ENCODE data around the gene ROR2. TPM values are rescaled to one million over a fixed set of nuclear protein-coding genes. Genes with fewer than 3 reads are reported as not detected.

ROR2 gene
- total RNA-seq (not detected), total RNA-seq (0 to 3.6 (median 0.11) reads per million in 172 experiments)
- polyA plus RNA-seq (2013, experiment 1 of 2), result 0.10 TPM
- polyA plus RNA-seq (2013, experiment 2 of 2), result 0.29 TPM

DNA sequence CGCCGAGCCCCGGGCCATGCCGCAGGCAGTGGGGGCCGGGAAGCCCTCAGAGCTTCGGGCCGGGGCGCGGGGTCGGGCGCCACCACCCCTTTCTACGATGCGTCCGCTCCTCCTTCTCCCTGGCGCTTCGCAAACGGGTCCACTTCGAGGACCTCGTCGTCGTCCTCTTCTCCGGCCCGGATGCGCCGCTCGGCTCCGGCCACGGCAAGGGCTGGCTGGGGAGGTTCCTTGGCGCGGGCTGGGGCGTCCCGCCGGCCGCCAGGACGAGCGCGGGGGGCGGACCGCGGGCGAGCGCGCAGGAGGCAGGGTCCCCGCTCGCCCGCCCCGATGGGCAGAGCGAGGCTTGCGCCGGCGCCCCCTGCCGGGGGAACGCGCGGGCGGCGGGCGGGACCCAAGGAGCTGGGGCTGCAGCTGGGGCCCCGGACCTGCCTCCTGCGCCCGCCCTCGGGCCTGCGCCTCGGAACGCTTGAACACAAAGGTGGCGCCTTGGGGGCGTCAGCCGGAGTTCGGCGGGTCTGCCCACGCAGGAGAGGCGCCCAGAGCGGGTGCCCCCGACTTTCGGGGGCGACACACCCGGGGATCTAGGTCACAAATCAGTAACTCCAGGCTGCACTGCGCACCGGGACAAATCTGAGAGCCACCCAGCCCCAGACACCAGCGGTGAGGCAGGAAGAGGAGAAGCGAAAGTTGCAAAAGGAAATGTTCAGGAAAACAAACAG is at the start of gene ROR2:
Gene ROR2 (minus strand): TSS at position 283 of the 719 bp plus-strand sequence.
- peaks cover 41 to 77% of the 10 kb centered on the region in 2 experiments for H3K27me3 ChIP-seq (ENCODE audit: control insufficient read depth in 1 of 2, insufficient read depth in 2 of 2, low read length in 2 of 2)
- ChIA-PET CTCF (no interaction called here), POLR2A (no interaction called here)
- H3K4me3 ChIP-seq (ENCODE audit: low read length), result peak within 1 kb of the TSS; percentile 48
- Mint-ChIP-seq H3K27me3 (peaks cover 80% of the 10 kb centered on the region), H3K4me1 (ENCODE audit: low read depth) (no peaks in the 10 kb centered on the region), H3K4me3 (no peak within 1 kb of the TSS), H3K27ac (no peak within 1 kb of the TSS), H3K9me3 (no peaks in the 10 kb centered on the region), H3K36me3 (ENCODE audit: low read depth) (no peaks in the 10 kb centered on the region)
- ATAC-seq (ENCODE audit: poor library complexity) (peak; percentile 51), DNase-seq (peak in 8 of 14 experiments; percentile 5 to 63 (median 30))
- H3K9me3 ChIP-seq (ENCODE audit: control insufficient read depth in 1 of 2, insufficient read depth in 1 of 2, low read length in 2 of 2), result peaks cover 7 to 14% of the 10 kb centered on the region in 2 experiments
- intact Hi-C loops (cut with DNase I, micrococcal nuclease), result loop anchor here in 1 of 2 experiments (10.0 kb wide), 1 partner anchor 175 kb away; no protein-coding TSS in a partner anchor
- peaks cover 14% of the 10 kb centered on the region for H3K4me1 ChIP-seq (ENCODE audit: insufficient read depth, low read length)
- no peak within 1 kb of the TSS for H3K27ac ChIP-seq (ENCODE audit: low read depth in 1 of 2, low read length in 2 of 2)
- no peaks in the 10 kb centered on the region for H3K36me3 ChIP-seq (ENCODE audit: insufficient read depth, low read length)
- TF ChIP-seq, protein P1, sequence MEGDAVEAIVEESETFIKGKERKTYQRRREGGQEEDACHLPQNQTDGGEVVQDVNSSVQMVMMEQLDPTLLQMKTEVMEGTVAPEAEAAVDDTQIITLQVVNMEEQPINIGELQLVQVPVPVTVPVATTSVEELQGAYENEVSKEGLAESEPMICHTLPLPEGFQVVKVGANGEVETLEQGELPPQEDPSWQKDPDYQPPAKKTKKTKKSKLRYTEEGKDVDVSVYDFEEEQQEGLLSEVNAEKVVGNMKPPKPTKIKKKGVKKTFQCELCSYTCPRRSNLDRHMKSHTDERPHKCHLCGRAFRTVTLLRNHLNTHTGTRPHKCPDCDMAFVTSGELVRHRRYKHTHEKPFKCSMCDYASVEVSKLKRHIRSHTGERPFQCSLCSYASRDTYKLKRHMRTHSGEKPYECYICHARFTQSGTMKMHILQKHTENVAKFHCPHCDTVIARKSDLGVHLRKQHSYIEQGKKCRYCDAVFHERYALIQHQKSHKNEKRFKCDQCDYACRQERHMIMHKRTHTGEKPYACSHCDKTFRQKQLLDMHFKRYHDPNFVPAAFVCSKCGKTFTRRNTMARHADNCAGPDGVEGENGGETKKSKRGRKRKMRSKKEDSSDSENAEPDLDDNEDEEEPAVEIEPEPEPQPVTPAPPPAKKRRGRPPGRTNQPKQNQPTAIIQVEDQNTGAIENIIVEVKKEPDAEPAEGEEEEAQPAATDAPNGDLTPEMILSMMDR (IDR thresholded peaks at IDR 0.05), result no peak

DNA sequence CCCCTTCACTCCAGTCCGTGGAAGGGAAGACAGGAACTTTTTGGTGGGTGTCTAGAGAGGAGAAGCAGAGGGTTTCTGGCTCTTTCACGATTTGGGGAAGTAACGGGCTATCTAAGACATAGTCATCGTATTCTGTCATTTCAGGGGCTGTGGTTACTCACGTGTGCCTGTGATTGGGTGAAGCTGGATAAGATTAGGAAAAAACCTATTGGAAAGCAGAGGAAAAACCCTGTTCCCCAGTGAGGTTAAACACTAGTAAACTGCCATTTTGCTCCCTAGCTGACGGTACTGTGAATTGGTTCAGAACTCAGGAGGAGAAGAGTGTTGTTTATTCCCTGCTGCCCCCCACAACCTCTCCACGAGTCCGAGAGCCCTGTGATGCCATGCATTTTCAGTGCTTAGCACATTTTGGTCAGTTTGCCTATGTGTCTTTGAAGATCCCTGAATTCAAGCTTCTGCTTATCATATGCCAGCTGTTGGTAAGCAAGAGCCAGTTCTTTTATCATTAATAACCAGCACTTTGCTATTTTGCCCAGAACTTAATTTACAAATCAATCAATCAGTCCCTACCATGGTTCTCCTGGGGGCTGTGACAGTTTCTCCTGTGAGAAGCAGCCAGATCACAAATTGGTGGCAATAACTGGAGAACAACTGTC is 45.1 kb upstream of the ROR2 start:
- H3K27me3 ChIP-seq (ENCODE audit: control insufficient read depth in 1 of 2, insufficient read depth in 2 of 2, low read length in 2 of 2), result peaks cover 5 to 8% of the 10 kb centered on the region in 2 experiments
- intact Hi-C loops (cut with DNase I, micrococcal nuclease), result no loop called here
- CTCF ChIA-PET, result no interaction called here

DNA sequence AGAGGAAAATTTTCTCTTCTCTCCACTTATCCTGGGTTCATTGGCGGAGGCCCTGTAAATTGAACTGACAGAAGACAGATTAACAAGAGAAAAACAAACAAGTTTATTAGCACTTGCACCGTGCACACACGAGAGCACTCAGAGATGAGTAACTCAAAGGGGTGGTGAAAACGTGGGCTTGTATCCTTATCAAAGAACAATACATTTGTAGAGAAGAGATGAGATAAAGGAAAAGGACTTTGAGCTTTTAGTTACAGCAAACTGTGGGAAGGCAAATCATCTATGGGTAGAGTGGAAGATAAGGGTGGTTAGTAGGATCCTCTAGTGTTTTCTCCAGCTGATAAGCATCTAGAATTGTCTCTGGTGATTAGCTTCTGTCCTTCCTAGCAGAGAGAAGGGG is 44.4 kb upstream of the ROR2 start:
- H3K9me3 ChIP-seq (ENCODE audit: control insufficient read depth in 1 of 2, insufficient read depth in 1 of 2, low read length in 2 of 2), result no peaks in the 10 kb centered on the region
- no peak overlapping the region for H3K4me3 ChIP-seq (ENCODE audit: low read length)
- Mint-ChIP-seq H3K27ac (no peak overlapping the region), H3K36me3 (ENCODE audit: low read depth) (no peaks in the 10 kb centered on the region), H3K27me3 (peaks cover 27% of the 10 kb centered on the region), H3K4me1 (ENCODE audit: low read depth) (no peaks in the 10 kb centered on the region), H3K9me3 (no peaks in the 10 kb centered on the region), H3K4me3 (no peak overlapping the region)
- no peaks in the 10 kb centered on the region for H3K36me3 ChIP-seq (ENCODE audit: insufficient read depth, low read length)
- POLR2A ChIA-PET, result no interaction called here
- DNase-seq, result no peak
- ATAC-seq (ENCODE audit: poor library complexity), result no peak
- peaks cover 5 to 8% of the 10 kb centered on the region in 2 experiments for H3K27me3 ChIP-seq (ENCODE audit: control insufficient read depth in 1 of 2, insufficient read depth in 2 of 2, low read length in 2 of 2)
- no peak overlapping the region for H3K27ac ChIP-seq (ENCODE audit: low read depth in 1 of 2, low read length in 2 of 2)
- CTCF ChIA-PET, result no interaction called here
- TF ChIP-seq, protein P1 (IDR thresholded peaks at IDR 0.05), result no peak
- no peaks in the 10 kb centered on the region for H3K4me1 ChIP-seq (ENCODE audit: insufficient read depth, low read length)
- intact Hi-C loops (cut with DNase I, micrococcal nuclease), result no loop called here

More for the DNA sequence above, 45.1 kb upstream of the ROR2 start:
- no peak overlapping the region for H3K27ac ChIP-seq (ENCODE audit: low read depth in 1 of 2, low read length in 2 of 2)
- Mint-ChIP-seq H3K36me3 (ENCODE audit: low read depth) (no peaks in the 10 kb centered on the region), H3K27ac (no peak overlapping the region), H3K4me1 (ENCODE audit: low read depth) (no peaks in the 10 kb centered on the region), H3K4me3 (no peak overlapping the region), H3K27me3 (peaks cover 28% of the 10 kb centered on the region), H3K9me3 (no peaks in the 10 kb centered on the region)
- DNase-seq (no peak), ATAC-seq (ENCODE audit: poor library complexity) (no peak)
- H3K4me3 ChIP-seq (ENCODE audit: low read length), result no peak overlapping the region
- no peaks in the 10 kb centered on the region for H3K4me1 ChIP-seq (ENCODE audit: insufficient read depth, low read length)
- H3K36me3 ChIP-seq (ENCODE audit: insufficient read depth, low read length), result no peaks in the 10 kb centered on the region
- TF ChIP-seq, protein P1 (IDR thresholded peaks at IDR 0.05), result no peak
- POLR2A ChIA-PET, result no interaction called here
- H3K9me3 ChIP-seq (ENCODE audit: control insufficient read depth in 1 of 2, insufficient read depth in 1 of 2, low read length in 2 of 2), result no peaks in the 10 kb centered on the region

Data from CD4-positive, alpha-beta T cell (primary cell).